Measurements from ENCODE around the gene HOXA11.

HOXA11 gene

GRCh38 chr7:27192546-27193334 is 7.7 kb upstream of the HOXA11 start:
- DNase-seq (ENCODE audit: low spot score), result no peak

GRCh38 chr7:27191833-27192545 is 7.0 kb upstream of the HOXA11 start:
- DNase-seq (ENCODE audit: low spot score), result no peak

- DNase-seq (ENCODE audit: low spot score), result no peak
Observed at GRCh38 chr7:27191161-27191731, 6.2 kb upstream of the HOXA11 start.

- no peak for DNase-seq (ENCODE audit: low spot score)
Observed at GRCh38 chr7:27189997-27190748, 5.1 kb upstream of the HOXA11 start.

GRCh38 chr7:27189295-27189996 is 4.4 kb upstream of the HOXA11 start:
- DNase-seq (ENCODE audit: low spot score), result no peak

GRCh38 chr7:27188386-27189294 is 3.6 kb upstream of the HOXA11 start:
- no peak for DNase-seq (ENCODE audit: low spot score)

- DNase-seq (ENCODE audit: low spot score), result no peak
Observed at GRCh38 chr7:27187475-27188385, 2.7 kb upstream of the HOXA11 start.

GRCh38 chr7:27186668-27187474 is 1.8 kb upstream of the HOXA11 start:
- no peak for DNase-seq (ENCODE audit: low spot score)

GRCh38 chr7:27185854-27186667 is 1.0 kb upstream of the HOXA11 start:
- no peak for DNase-seq (ENCODE audit: low spot score)

GRCh38 chr7:27184337-27185012 is 557 bp downstream of the HOXA11 start:
- DNase-seq (ENCODE audit: low spot score), result peak; percentile 71

GRCh38 chr7:27183682-27184336 is 1.2 kb downstream of the HOXA11 start:
- DNase-seq (ENCODE audit: low spot score), result peak; percentile 76

GRCh38 chr7:27182861-27183681 is 2.0 kb downstream of the HOXA11 start:
- DNase-seq (ENCODE audit: low spot score), result peak; percentile 71

GRCh38 chr7:27182285-27182841 is 2.7 kb downstream of the HOXA11 start:
- DNase-seq (ENCODE audit: low spot score), result no peak

GRCh38 chr7:27181795-27182275 is 3.2 kb downstream of the HOXA11 start:
- no peak for DNase-seq (ENCODE audit: low spot score)

Data from HuH-7.5 (cell line).